K562 (cell line): Measurements from ENCODE around the gene SUMF1. TPM values are rescaled to one million over a fixed set of nuclear protein-coding genes. Genes with fewer than 3 reads are reported as not detected.

ENCODE experiments used
- ATAC-seq: fragments of 200-7000 bp; cut with Tn5 transposase; 3 replicates; pipeline ENCODE4 v1.9.1; 2020; ENCODE audit warnings: moderate library complexity
- BruUV-seq: library from RNA; stranded (reverse); fragments of 400-500 nt; replicated peaks from 2 replicates; lab custom pipeline; 2021; lab: Mats Ljungman, UMichigan
- CTCF ChIA-PET: fragments of 300-600 bp; formaldehyde crosslinking; extraction: SDS; loops from one replicate; lab custom pipeline; 2021; ENCODE audit warnings: low intra/inter-chr PET ratio; lab: Yijun Ruan, JAX
- POLR2A ChIA-PET: fragments of 300-600, 350-650 bp; sonication (Branson Sonifier 250); formaldehyde crosslinking; extraction: SDS; loops from one replicate; lab custom pipeline; 2021; ENCODE audit warnings: antibody characterized with exemption, inconsistent platforms; lab: Yijun Ruan, JAX
- DNase-seq, 4 experiments: peaks; one replicate each; pipeline versions ENCODE4 v3.0.0 to v3.0.0-alpha.2; 2011 to 2018; ENCODE audit warnings: low spot score in 3 of 4, mixed read lengths in 3 of 4; ENCODE audit errors: extremely low read depth in 1 of 4
- FAIRE-seq: peaks from 2 replicates; lab custom pipeline; 2011; peaks lifted over from hg19 to GRCh38; lab: Jason Lieb, UNC
- H2AFZ ChIP-seq: 2 replicates; pipeline ENCODE4 v1.6.0; 2011; ENCODE audit warnings: low read depth, low read length, control low read depth, inconsistent platforms
- H3K27ac ChIP-seq: fragments of 200-600 bp; 3 replicates; pipeline ENCODE4 v1.8.0; 2011; ENCODE audit warnings: low read depth, mild to moderate bottlenecking, control low read depth, inconsistent platforms, low read length, moderate library complexity, mixed read lengths; ENCODE audit errors: extremely low read depth
- H3K27me3 ChIP-seq, 2 experiments: fragments of 300-600 bp in 1 of 2; 2 replicates in 1 of 2; 3 replicates in 1 of 2; pipeline versions ENCODE4 v1.6.0 to v1.8.0; 2011; ENCODE audit warnings: inconsistent platforms in 2 of 2, low read length in 2 of 2, mild to moderate bottlenecking in 1 of 2, mixed read lengths in 1 of 2, moderate library complexity in 1 of 2; ENCODE audit not compliant: control insufficient read depth in 2 of 2, insufficient read depth in 2 of 2
- H3K36me3 ChIP-seq: fragments of 300-600 bp; 3 replicates; pipeline ENCODE4 v1.8.0; 2011; ENCODE audit warnings: mild to moderate bottlenecking, low read length, inconsistent platforms; ENCODE audit not compliant: control insufficient read depth, insufficient read depth
- H3K4me1 ChIP-seq, 2 experiments: fragments of 200-600 bp in 1 of 2; replicated peaks in 1 of 2; 2 replicates in 1 of 2; 3 replicates in 1 of 2; pipeline versions ENCODE4 v1.5.1 to v1.8.0; 2011; ENCODE audit warnings: inconsistent platforms in 2 of 2, low read length in 2 of 2, mild to moderate bottlenecking in 1 of 2, mixed read lengths in 1 of 2, moderate library complexity in 1 of 2; ENCODE audit not compliant: control insufficient read depth in 2 of 2, insufficient read depth in 2 of 2
- H3K4me2 ChIP-seq: 2 replicates; pipeline ENCODE4 v1.6.1; 2011; ENCODE audit warnings: low read length, control low read depth, inconsistent platforms, mixed read lengths; ENCODE audit not compliant: insufficient read depth
- H3K4me3 ChIP-seq: fragments of 200-600 bp; sonication (generic), shearing (Covaris generic); 2 replicates; pipeline ENCODE4 v1.5.1; 2016; ENCODE audit warnings: control low read depth, inconsistent platforms
- H3K79me2 ChIP-seq: fragments of 200-600 bp; 3 replicates; pipeline ENCODE4 v1.8.0; 2011; ENCODE audit warnings: low read length, inconsistent platforms; ENCODE audit not compliant: control insufficient read depth, insufficient read depth
- H3K9ac ChIP-seq, 2 experiments: 2 replicates each; pipeline versions ENCODE4 v1.6.0 to v1.6.1; 2011; ENCODE audit warnings: low read depth in 2 of 2, low read length in 2 of 2, control low read depth in 1 of 2, inconsistent platforms in 1 of 2, mild to moderate bottlenecking in 1 of 2, mixed read lengths in 1 of 2; ENCODE audit not compliant: insufficient read depth in 1 of 2
- H3K9me1 ChIP-seq: one replicate; pipeline ENCODE4 v1.6.0; 2011; ENCODE audit warnings: inconsistent platforms, mild to moderate bottlenecking, low read length, moderate library complexity; ENCODE audit not compliant: control insufficient read depth, insufficient read depth
- H3K9me3 ChIP-seq: replicated peaks from 2 replicates; pipeline ENCODE4 v1.5.1; 2011; ENCODE audit warnings: low read depth, low read length, inconsistent platforms; ENCODE audit not compliant: control insufficient read depth, insufficient read depth
- H4K20me1 ChIP-seq: replicated peaks from 2 replicates; pipeline ENCODE4 v1.6.1; 2011; ENCODE audit warnings: low read length, inconsistent platforms, mixed read lengths; ENCODE audit not compliant: control insufficient read depth, insufficient read depth
- ELK3 ChIP-seq: fragments of 450-650 bp; formaldehyde crosslinking; IDR thresholded peaks from 2 replicates; pipeline ENCODE4 v1.4.0; 2020; ENCODE audit warnings: mild to moderate bottlenecking
- LARP7 ChIP-seq: fragments of 450-650 bp; IDR thresholded peaks from 2 replicates; pipeline ENCODE4 v1.6.1; 2016
- NFRKB ChIP-seq: fragments of 450-650 bp; IDR thresholded peaks from 2 replicates; pipeline ENCODE4 v1.6.1; 2016; ENCODE audit warnings: low read depth
- PURB ChIP-seq: sonication (generic); formaldehyde crosslinking; IDR thresholded peaks from 2 replicates; pipeline ENCODE4 v1.9.0; 2021; ENCODE audit warnings: low read depth, mild to moderate bottlenecking, missing genetic modification reagents
- RCOR1 ChIP-seq, 2 experiments: IDR thresholded peaks; 2 replicates each; pipeline ENCODE4 v1.6.1; 2012; ENCODE audit warnings: low read depth in 2 of 2, low read length in 2 of 2, borderline replicate concordance in 1 of 2, improper control_type of control experiment in 1 of 2
- XRCC5 ChIP-seq: fragments of 200-400 bp; formaldehyde crosslinking; IDR thresholded peaks from 2 replicates; pipeline ENCODE4 v1.6.1; 2017; ENCODE audit warnings: low read depth, mild to moderate bottlenecking, low read length
- ZNF311 ChIP-seq: fragments of 250-450 bp; sonication (Bioruptor Pico); IDR thresholded peaks from 2 replicates; pipeline ENCODE4 v1.4.0; 2020; ENCODE audit warnings: mild to moderate bottlenecking, moderate library complexity
- ZNF511 ChIP-seq: sonication (generic); formaldehyde crosslinking; IDR thresholded peaks from 2 replicates; pipeline ENCODE4 v1.8.0; 2022; ENCODE audit warnings: mild to moderate bottlenecking, missing genetic modification reagents
- WGBS: fragments of 100-300 bp; shearing (Covaris generic); methylation state at CpG from one replicate; pipeline ENCODE4 v1.1.6; 2016; ENCODE audit warnings: low coverage, mixed read lengths; ENCODE audit not compliant: insufficient coverage; ENCODE audit errors: missing lambda C conversion rate; 5-methylcytosine and 5-hydroxymethylcytosine counted together
- in situ Hi-C: fragments of 300-500 bp; cut with MboI; formaldehyde crosslinking; loops from 4 replicates; pipeline ENCODE4 v1.15.0; 2018; ENCODE audit warnings: inconsistent platforms, mixed read lengths
- intact Hi-C: fragments of 100-400 bp; cut with micrococcal nuclease; formaldehyde crosslinking; loops from 2 replicates; pipeline ENCODE4 v1.14.2; 2022
- polyA plus RNA-seq, 8 experiments: library from polyadenylated mRNA; depleted of rRNA in 4 of 8; stranded (reverse) in 5 of 8; unstranded in 3 of 8; fragments of >200 nt; fragmentation: Nextera tagmentation in 2 of 8; fragmentation: Illumina TruSeq in 1 of 8; extraction: Ambion mirVana in 2 of 8; extraction: Trizol in 1 of 8; gene quantifications; 2 replicates each; pipeline versions ENCODE4 v1.2.1 to v1.2.3, GENCODE V29; 2011 to 2014; ENCODE audit warnings: inconsistent platforms in 1 of 8, missing spikeins in 1 of 8
- total RNA-seq, 7 experiments: library from RNA; depleted of rRNA in 6 of 7; stranded (reverse); fragments of >200 nt in 6 of 7; fragmentation: Illumina TruSeq in 2 of 7; extraction: Trizol in 2 of 7; gene quantifications; 2 replicates each; pipeline versions ENCODE4 v1.2.1 to v1.2.3, GENCODE V29; 2011 to 2021; ENCODE audit warnings: low replicate concordance in 1 of 7

The SUMF1 gene
- total and polyA plus RNA-seq, 9 of the 15 experiments (the other 6 are each of a cell fraction or from before 2014, with no cell fraction given), result 1.3 to 7.4 (median 4.2) TPM

GRCh38 chr3:4419920-4420319 lies 47.1 kb downstream of the SUMF1 start:
- POLR2A ChIA-PET, result no interaction called here
- intact Hi-C loops, result loop anchor here (5.0 kb wide), 1 partner anchor 162 kb away; no protein-coding TSS in a partner anchor
- no peak for DNase-seq
- WGBS, result 89% methylated on average over 1 of the region's 1 CpG
- in situ Hi-C loops, result no loop called here
- no peak overlapping the region for H3K9ac ChIP-seq
- H3K4me3 ChIP-seq, result no peak overlapping the region
- peaks cover 0 to 9% of the 10 kb centered on the region in 2 experiments; a peak in 3 of 5 replicates for H3K4me1 ChIP-seq
- H3K27me3 ChIP-seq, result no peaks in the 10 kb centered on the region
- ATAC-seq, result no peak
- no peaks in the 10 kb centered on the region for H3K36me3 ChIP-seq
- BruUV-seq, result no TSS peak
- H4K20me1 ChIP-seq, result no peaks in the 10 kb centered on the region
- CTCF ChIA-PET, result no interaction called here
- no peak for FAIRE-seq
- no peaks in the 10 kb centered on the region for H3K79me2 ChIP-seq
- H3K9me3 ChIP-seq, result no peaks in the 10 kb centered on the region
- no peaks in the 10 kb centered on the region for H3K9me1 ChIP-seq
- no peak overlapping the region for H2AFZ ChIP-seq
- H3K4me2 ChIP-seq, result no peak overlapping the region
- H3K27ac ChIP-seq, result no peak overlapping the region
- no peak for TF ChIP-seq ELK3
- TF ChIP-seq XRCC5, result no peak
- TF ChIP-seq, all 486 proteins: peak for 0

- no peaks in the 10 kb centered on the region for H4K20me1 ChIP-seq
- no TSS peak for BruUV-seq
- no peak overlapping the region for H3K4me3 ChIP-seq
- WGBS, result 47% methylated on average over 3 of the region's 3 CpGs
- H3K4me2 ChIP-seq, result no peak overlapping the region
- no peaks in the 10 kb centered on the region for H3K79me2 ChIP-seq
- in situ Hi-C loops (no loop called here), intact Hi-C loops (loop anchor here (5.0 kb wide), 1 partner anchor 163 kb away; no protein-coding TSS in a partner anchor)
- DNase-seq (no peak), FAIRE-seq (no peak), ATAC-seq (no peak)
- H3K9me3 ChIP-seq, result no peaks in the 10 kb centered on the region
- H3K36me3 ChIP-seq, result no peaks in the 10 kb centered on the region
- ChIA-PET POLR2A (no interaction called here), CTCF (no interaction called here)
- no peak overlapping the region for H3K9ac ChIP-seq
- peaks cover 0 to 9% of the 10 kb centered on the region in 2 experiments; a peak in 3 of 5 replicates for H3K4me1 ChIP-seq
- no peak overlapping the region for H2AFZ ChIP-seq
- H3K27ac ChIP-seq, result no peak overlapping the region
- no peaks in the 10 kb centered on the region for H3K27me3 ChIP-seq
- TF ChIP-seq LARP7 (no peak), ZNF511 (CRISPR knock-in tag) (no peak), NFRKB (no peak), PURB (CRISPR knock-in tag) (no peak), RCOR1 (IDR thresholded peaks at IDR 0.05; ENCODE audit: borderline replicate concordance in 1 of 2, low read depth in 2 of 2, low read length in 2 of 2) (no peak), ZNF311 (no peak)
- no peaks in the 10 kb centered on the region for H3K9me1 ChIP-seq
These were observed 47.7 kb downstream of the SUMF1 start for GRCh38 chr3:4419386-4419785.
